Measurements from ENCODE around the gene MAGEF1. TPM values are rescaled to one million over a fixed set of nuclear protein-coding genes. Genes with fewer than 3 reads are reported as not detected.

The MAGEF1 gene
- total RNA-seq, 2 donors from 2014 or later: 50.2 to 71.6 TPM

DNA sequence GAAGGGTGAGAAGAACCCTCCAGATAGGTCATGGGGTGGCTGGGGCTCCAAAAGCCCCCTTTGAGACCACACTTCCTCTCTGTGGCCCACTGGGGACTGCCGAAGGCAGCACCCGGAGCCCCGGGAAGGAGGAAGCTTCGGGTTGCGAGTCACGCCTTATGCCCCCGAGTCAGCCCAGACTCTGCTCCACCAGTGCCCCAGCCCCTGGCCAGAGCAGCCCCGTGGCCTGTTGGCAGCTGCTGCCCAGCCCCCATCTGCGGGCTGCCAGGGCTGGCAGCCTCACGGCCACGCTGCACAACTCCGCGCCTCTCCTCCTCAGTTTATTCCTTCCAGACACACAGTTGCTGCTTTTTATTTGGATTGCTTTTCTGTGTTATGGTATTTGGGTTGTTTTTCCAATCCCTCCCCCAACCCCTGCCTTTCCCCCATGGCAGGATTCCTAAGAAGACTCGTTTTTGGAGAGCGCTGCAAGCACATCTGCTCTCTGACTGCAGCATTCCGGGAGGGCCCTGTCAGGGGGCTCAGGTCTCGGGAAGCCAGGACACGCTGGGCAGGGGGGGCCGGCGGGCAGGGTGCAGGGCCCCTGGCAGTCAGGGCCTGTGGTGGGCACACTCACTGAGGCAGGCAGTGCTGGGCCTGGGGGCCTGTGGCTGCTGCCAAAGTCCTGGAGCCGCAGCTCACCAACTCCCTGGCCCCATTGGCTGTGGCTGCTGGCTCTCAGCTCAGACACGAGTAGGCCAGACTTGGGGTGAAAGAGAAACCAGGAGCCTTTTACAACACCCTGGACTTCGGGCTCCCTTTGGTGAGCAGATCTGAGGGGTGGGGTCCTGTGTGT lies 20.2 kb downstream of the MAGEF1 start:
- Histone ChIP-seq H3K36me3 (no peaks in the 10 kb centered on the region), H3K27me3 (replicated peaks; ENCODE audit: insufficient read depth) (no peaks in the 10 kb centered on the region), H3K9me3 (no peaks in the 10 kb centered on the region), H3K27ac (peak overlapping the region; percentile 28 to 43), H3K4me3 (no peak overlapping the region), H3K4me1 (replicated peaks) (no peaks in the 10 kb centered on the region)
- intact Hi-C loops (cut with DNase I): no loop called here
- TF ChIP-seq, protein P1, sequence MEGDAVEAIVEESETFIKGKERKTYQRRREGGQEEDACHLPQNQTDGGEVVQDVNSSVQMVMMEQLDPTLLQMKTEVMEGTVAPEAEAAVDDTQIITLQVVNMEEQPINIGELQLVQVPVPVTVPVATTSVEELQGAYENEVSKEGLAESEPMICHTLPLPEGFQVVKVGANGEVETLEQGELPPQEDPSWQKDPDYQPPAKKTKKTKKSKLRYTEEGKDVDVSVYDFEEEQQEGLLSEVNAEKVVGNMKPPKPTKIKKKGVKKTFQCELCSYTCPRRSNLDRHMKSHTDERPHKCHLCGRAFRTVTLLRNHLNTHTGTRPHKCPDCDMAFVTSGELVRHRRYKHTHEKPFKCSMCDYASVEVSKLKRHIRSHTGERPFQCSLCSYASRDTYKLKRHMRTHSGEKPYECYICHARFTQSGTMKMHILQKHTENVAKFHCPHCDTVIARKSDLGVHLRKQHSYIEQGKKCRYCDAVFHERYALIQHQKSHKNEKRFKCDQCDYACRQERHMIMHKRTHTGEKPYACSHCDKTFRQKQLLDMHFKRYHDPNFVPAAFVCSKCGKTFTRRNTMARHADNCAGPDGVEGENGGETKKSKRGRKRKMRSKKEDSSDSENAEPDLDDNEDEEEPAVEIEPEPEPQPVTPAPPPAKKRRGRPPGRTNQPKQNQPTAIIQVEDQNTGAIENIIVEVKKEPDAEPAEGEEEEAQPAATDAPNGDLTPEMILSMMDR (IDR thresholded peaks at IDR 0.05): no peak
- TF ChIP-seq POLR2AphosphoS5 (IDR thresholded peaks at IDR 0.05) (no peak), POLR2A (IDR thresholded peaks at IDR 0.05) (no peak)
- WGBS: 44% methylated on average over 22 of the region's 23 CpGs
- no peak for DNase-seq (ENCODE audit: low spot score)

GRCh38 chr3:184690192-184690883 lies 21.5 kb downstream of the MAGEF1 start:
- TF ChIP-seq POLR2AphosphoS5 (IDR thresholded peaks at IDR 0.05): no peak
- TF ChIP-seq, protein P1 (IDR thresholded peaks at IDR 0.05): no peak
- TF ChIP-seq POLR2A (IDR thresholded peaks at IDR 0.05): no peak
- no peak for DNase-seq (ENCODE audit: low spot score)
- Histone ChIP-seq H3K4me1 (replicated peaks) (no peaks in the 10 kb centered on the region), H3K4me3 (no peak overlapping the region), H3K27ac (no peak overlapping the region), H3K36me3 (no peaks in the 10 kb centered on the region), H3K9me3 (no peaks in the 10 kb centered on the region), H3K27me3 (replicated peaks; ENCODE audit: insufficient read depth) (no peaks in the 10 kb centered on the region)
- intact Hi-C loops (cut with DNase I): no loop called here
- 82% methylated on average over 16 of the region's 16 CpGs for WGBS

- H3K27ac ChIP-seq: no peak overlapping the region
- intact Hi-C loops (cut with DNase I): no loop called here
- TF ChIP-seq POLR2AphosphoS5 (IDR thresholded peaks at IDR 0.05) (no peak), POLR2A (IDR thresholded peaks at IDR 0.05) (no peak)
- TF ChIP-seq, protein P1 (IDR thresholded peaks at IDR 0.05): no peak
- 64% methylated on average over 7 of the region's 7 CpGs for WGBS
- no peaks in the 10 kb centered on the region for H3K27me3 ChIP-seq (replicated peaks; ENCODE audit: insufficient read depth)
- H3K36me3 ChIP-seq: no peaks in the 10 kb centered on the region
- H3K9me3 ChIP-seq: no peaks in the 10 kb centered on the region
- no peaks in the 10 kb centered on the region for H3K4me1 ChIP-seq (replicated peaks)
- no peak overlapping the region for H3K4me3 ChIP-seq
- DNase-seq (ENCODE audit: low spot score): no peak
These were observed 23.0 kb downstream of the MAGEF1 start for GRCh38 chr3:184688882-184689271.

DNA sequence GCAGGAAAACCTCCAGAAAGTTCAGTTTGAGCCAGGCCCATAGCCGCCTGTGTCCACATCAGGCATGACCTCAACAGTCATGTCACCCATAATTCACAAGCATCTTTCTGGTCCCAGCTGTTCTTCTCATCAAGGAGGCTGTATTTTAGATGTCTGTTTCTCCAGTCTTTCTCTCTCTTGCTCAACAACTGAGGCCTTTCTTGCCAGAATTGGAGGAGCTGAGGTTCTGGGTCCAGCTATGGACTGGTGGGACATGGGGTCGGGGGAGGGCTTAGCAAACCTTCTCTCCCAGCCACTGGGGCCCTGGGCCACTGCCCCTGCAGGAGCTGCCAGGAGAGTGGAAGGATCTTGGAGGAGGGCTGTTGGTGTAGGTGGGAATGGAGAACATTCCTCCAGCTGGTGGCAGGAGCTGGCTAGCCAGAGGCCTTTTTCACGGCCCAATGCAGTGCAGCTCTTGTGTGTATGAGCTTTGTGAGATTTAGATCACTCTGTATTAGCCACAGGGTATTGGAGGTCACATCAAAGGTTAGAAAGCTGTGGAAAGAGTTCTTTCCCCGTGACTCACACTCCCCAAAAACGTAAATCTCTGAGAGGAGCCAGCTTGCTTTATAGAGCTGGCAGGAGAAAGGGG lies 23.5 kb downstream of the MAGEF1 start:
- no peaks in the 10 kb centered on the region for H3K9me3 ChIP-seq
- H3K4me3 ChIP-seq: no peak overlapping the region
- DNase-seq (ENCODE audit: low spot score): no peak
- intact Hi-C loops (cut with DNase I): no loop called here
- no peaks in the 10 kb centered on the region for H3K4me1 ChIP-seq (replicated peaks)
- no peak overlapping the region for H3K27ac ChIP-seq
- no peak for TF ChIP-seq POLR2AphosphoS5 (IDR thresholded peaks at IDR 0.05)
- no peak for TF ChIP-seq POLR2A (IDR thresholded peaks at IDR 0.05)
- TF ChIP-seq, protein P1 (IDR thresholded peaks at IDR 0.05): no peak
- no peaks in the 10 kb centered on the region for H3K27me3 ChIP-seq (replicated peaks; ENCODE audit: insufficient read depth)
- 52% methylated on average over 5 of the region's 5 CpGs for WGBS
- H3K36me3 ChIP-seq: no peaks in the 10 kb centered on the region
